CD14-positive monocyte (primary cell): ENCODE measurements around the gene PUDP. TPM values are rescaled to one million over a fixed set of nuclear protein-coding genes. Genes with fewer than 3 reads are reported as not detected.

Experiments
- DNase-seq, 3 donors: peaks; one replicate each; pipeline ENCODE4 v3.0.0-alpha.2; 2011 to 2022
- H2AFZ ChIP-seq: 2 replicates; pipeline ENCODE4 v1.6.0; 2012; ENCODE audit warnings: mild to moderate bottlenecking, low read depth, low read length, inconsistent platforms; ENCODE audit not compliant: insufficient read depth, poor library complexity, severe bottlenecking
- H3K27ac ChIP-seq, 2 donors: 1 replicate in 1 of 2; 2 replicates in 1 of 2; pipeline ENCODE4 v1.5.1; 2012 to 2013; ENCODE audit warnings: low read length in 2 of 2, control low read depth in 1 of 2, inconsistent platforms in 1 of 2, low read depth in 1 of 2, mild to moderate bottlenecking in 1 of 2
- H3K27me3 ChIP-seq, 2 donors: one replicate each; pipeline versions ENCODE4 v1.6.0 to v1.6.1; 2011 to 2013; ENCODE audit warnings: low read length in 2 of 2; ENCODE audit not compliant: control insufficient read depth in 2 of 2, insufficient read depth in 2 of 2
- H3K36me3 ChIP-seq, 2 donors: replicated peaks in 1 of 2; 1 replicate in 1 of 2; 2 replicates in 1 of 2; pipeline versions ENCODE4 v1.5.1 to v1.6.1; 2012 to 2013; ENCODE audit warnings: low read length in 2 of 2, control low read depth in 1 of 2, inconsistent platforms in 1 of 2, mild to moderate bottlenecking in 1 of 2; ENCODE audit not compliant: insufficient read depth in 2 of 2, control insufficient read depth in 1 of 2
- H3K4me1 ChIP-seq, 2 donors: 1 replicate in 1 of 2; 2 replicates in 1 of 2; pipeline versions ENCODE4 v1.5.1 to v1.6.1; 2012 to 2013; ENCODE audit warnings: low read length in 2 of 2, control low read depth in 1 of 2, inconsistent platforms in 1 of 2, mild to moderate bottlenecking in 1 of 2, moderate library complexity in 1 of 2; ENCODE audit not compliant: insufficient read depth in 2 of 2, control insufficient read depth in 1 of 2
- H3K4me2 ChIP-seq: replicated peaks from 2 replicates; pipeline ENCODE3; 2012; ENCODE audit warnings: low read length, moderate library complexity, mild to moderate bottlenecking; ENCODE audit not compliant: poor library complexity, severe bottlenecking; ENCODE audit errors: extremely low read depth
- H3K4me3 ChIP-seq, 3 experiments: fragments of 200-600 bp in 1 of 3; sonication (generic) in 1 of 3; replicated peaks in 1 of 3; 1 replicate in 2 of 3; 2 replicates in 1 of 3; pipeline ENCODE4 v1.5.1; 2011 to 2013; ENCODE audit warnings: low read length in 3 of 3, mild to moderate bottlenecking in 3 of 3, control low read depth in 2 of 3, low read depth in 2 of 3, inconsistent platforms in 1 of 3, moderate library complexity in 1 of 3
- H3K79me2 ChIP-seq: 2 replicates; pipeline ENCODE4 v1.6.0; 2012; ENCODE audit warnings: mild to moderate bottlenecking, control low read depth, inconsistent platforms, low read length, moderate library complexity; ENCODE audit not compliant: insufficient read depth
- H3K9ac ChIP-seq: 2 replicates; pipeline ENCODE4 v1.6.0; 2017; ENCODE audit warnings: low read length, mild to moderate bottlenecking; ENCODE audit not compliant: insufficient read depth, poor library complexity, severe bottlenecking
- H3K9me3 ChIP-seq, 2 donors: replicated peaks in 1 of 2; 1 replicate in 1 of 2; 2 replicates in 1 of 2; pipeline versions ENCODE4 v1.5.1 to v1.6.1; 2012 to 2013; ENCODE audit warnings: low read length in 2 of 2, control low read depth in 1 of 2; ENCODE audit not compliant: control insufficient read depth in 1 of 2, insufficient read depth in 1 of 2
- H4K20me1 ChIP-seq: 2 replicates; pipeline ENCODE4 v1.6.0; 2012; ENCODE audit warnings: mild to moderate bottlenecking, low read length, control low read depth, moderate library complexity; ENCODE audit not compliant: insufficient read depth
- H3K27ac Mint-ChIP-seq, 7 donors: one replicate each; pipeline ENCODE4 v1.8.0; 2020; ENCODE audit warnings: mild to moderate bottlenecking in 7 of 7, mixed read lengths in 7 of 7, moderate library complexity in 6 of 7, inconsistent platforms in 2 of 7
- H3K27me3 Mint-ChIP-seq, 3 donors: one replicate each; pipeline ENCODE4 v1.8.0; 2021 to 2022; ENCODE audit warnings: low read depth in 3 of 3, mild to moderate bottlenecking in 3 of 3, mixed read lengths in 3 of 3, moderate library complexity in 3 of 3, inconsistent platforms in 1 of 3
- H3K36me3 Mint-ChIP-seq, 2 donors: one replicate each; pipeline ENCODE4 v1.8.0; 2020; ENCODE audit warnings: mixed read lengths in 2 of 2, inconsistent platforms in 1 of 2, mild to moderate bottlenecking in 1 of 2
- H3K4me1 Mint-ChIP-seq: one replicate; pipeline ENCODE4 v1.8.0; 2020; ENCODE audit warnings: mild to moderate bottlenecking, mixed read lengths
- H3K4me3 Mint-ChIP-seq, 2 donors: one replicate each; pipeline ENCODE4 v1.8.0; 2020; ENCODE audit warnings: mild to moderate bottlenecking in 2 of 2, mixed read lengths in 2 of 2, moderate library complexity in 1 of 2
- H3K9me3 Mint-ChIP-seq, 7 donors: one replicate each; pipeline ENCODE4 v1.8.0; 2020 to 2022; ENCODE audit warnings: mixed read lengths in 7 of 7, mild to moderate bottlenecking in 6 of 7, moderate library complexity in 6 of 7, inconsistent platforms in 2 of 7
- CTCF ChIP-seq: fragments of 200-600 bp; IDR thresholded peaks from one replicate; pipeline ENCODE4 v1.8.0; 2022; ENCODE audit warnings: antibody characterized with exemption, mild to moderate bottlenecking
- WGBS: methylation state at CpG from one replicate; pipeline ENCODE4 v1.1.5; 2013; ENCODE audit warnings: missing lambda C conversion rate; ENCODE audit not compliant: insufficient coverage; 5-methylcytosine and 5-hydroxymethylcytosine counted together
- intact Hi-C, 2 donors: fragments of 100-400 bp; cut with micrococcal nuclease; formaldehyde crosslinking; loops; one replicate each; pipeline versions ENCODE4 v1.15.0 to v1.15.1; 2023
- polyA plus RNA-seq, 3 donors: library from polyadenylated mRNA; depleted of rRNA in 1 of 3; unstranded in 2 of 3; stranded (reverse) in 1 of 3; fragments of 300-500 nt in 2 of 3; fragments of >200 nt in 1 of 3; fragmentation: Illumina TruSeq in 2 of 3; gene quantifications; 1 replicate in 2 of 3; 2 replicates in 1 of 3; pipeline ENCODE4 v1.2.3, GENCODE V29; 2012 to 2021

Gene PUDP
- polyA plus RNA-seq, 3 donors, result 21.4 to 49.5 (median 45.4) TPM

- H2AFZ ChIP-seq, result no peak overlapping the region
- WGBS, result 75% methylated on average over 2 of the region's 2 CpGs
- H3K4me1 ChIP-seq, result no peaks in the 10 kb centered on the region
- no peak overlapping the region for H3K4me3 Mint-ChIP-seq
- no peak overlapping the region for H3K4me3 ChIP-seq
- H4K20me1 ChIP-seq, result no peaks in the 10 kb centered on the region
- H3K79me2 ChIP-seq, result no peaks in the 10 kb centered on the region
- no peaks in the 10 kb centered on the region for H3K36me3 ChIP-seq
- DNase-seq, result no peak
- H3K4me2 ChIP-seq, result no peak overlapping the region
- intact Hi-C loops, result no loop called here
- peak overlapping the region in 1 of 7 donors; percentile 32 for H3K27ac Mint-ChIP-seq
- TF ChIP-seq CTCF, result no peak
- no peaks in the 10 kb centered on the region for H3K4me1 Mint-ChIP-seq
- H3K9me3 Mint-ChIP-seq, result peaks cover 0 to 3% (median 0%) of the 10 kb centered on the region in 7 donors
- peaks cover 0 to 3% of the 10 kb centered on the region in 2 donors for H3K36me3 Mint-ChIP-seq
- H3K9ac ChIP-seq, result no peak overlapping the region
- H3K27me3 ChIP-seq, result no peaks in the 10 kb centered on the region
- H3K27ac ChIP-seq, result no peak overlapping the region
- no peaks in the 10 kb centered on the region for H3K9me3 ChIP-seq
- H3K27me3 Mint-ChIP-seq, result peaks cover 0 to 6% (median 1%) of the 10 kb centered on the region in 3 donors
Measured at GRCh38 chrX:7190157-7190556, 42.2 kb upstream of the PUDP start.

GRCh38 chrX:7188672-7189071, 40.7 kb upstream of the PUDP start:
- no peak overlapping the region for H3K27ac Mint-ChIP-seq
- H3K9me3 Mint-ChIP-seq, result peaks cover 0 to 2% (median 0%) of the 10 kb centered on the region in 7 donors
- Histone ChIP-seq H3K4me1 (no peaks in the 10 kb centered on the region), H4K20me1 (no peaks in the 10 kb centered on the region), H3K27ac (no peak overlapping the region), H3K4me3 (no peak overlapping the region), H3K79me2 (no peaks in the 10 kb centered on the region), H3K9me3 (no peaks in the 10 kb centered on the region), H3K36me3 (no peaks in the 10 kb centered on the region), H3K27me3 (no peaks in the 10 kb centered on the region), H3K4me2 (no peak overlapping the region), H3K9ac (no peak overlapping the region), H2AFZ (no peak overlapping the region)
- peaks cover 0 to 6% (median 2%) of the 10 kb centered on the region in 3 donors for H3K27me3 Mint-ChIP-seq
- DNase-seq, result no peak
- intact Hi-C loops, result no loop called here
- peaks cover 0 to 3% of the 10 kb centered on the region in 2 donors for H3K36me3 Mint-ChIP-seq
- no CpG with 5 or more reads among the region's 2 CpGs for WGBS
- no peak overlapping the region for H3K4me3 Mint-ChIP-seq
- no peaks in the 10 kb centered on the region for H3K4me1 Mint-ChIP-seq
- no peak for TF ChIP-seq CTCF
